ENCODE results near the gene TTC7B.
A peak's percentile ranks its signal among the peaks of the same experiment; 100 is the strongest.

- peak; percentile 25 to 71 (median 53) for TF ChIP-seq CTCF (IDR thresholded peaks at IDR 0.05 in 4 of 5, conservative IDR thresholded peaks at IDR 0.05 in 1 of 5)
- TF ChIP-seq POLR2A (IDR thresholded peaks at IDR 0.05): no peak
These were observed 55.5 kb downstream of the TTC7B start for GRCh38 chr14:90760591-90761316.

Data from gastrocnemius medialis (tissue), 4 donors.